Breast epithelium (tissue), 4 donors: ENCODE measurements around the gene ISG20. TPM values are rescaled to one million over a fixed set of nuclear protein-coding genes. Genes with fewer than 3 reads are reported as not detected.

Experiments used
- DNase-seq, 2 donors: peaks; one replicate each; pipeline ENCODE4 v3.0.0-alpha.2; 2019; ENCODE audit warnings: low spot score in 2 of 2
- H3K27ac ChIP-seq, 2 donors: fragments of 200-600 bp; sonication (generic) in 1 of 2; one replicate each; pipeline ENCODE4 v1.5.1; 2016 to 2019; ENCODE audit warnings: mild to moderate bottlenecking in 1 of 2
- H3K27me3 ChIP-seq, 2 donors: fragments of 200-600 bp; sonication (generic) in 1 of 2; one replicate each; pipeline versions ENCODE4 v1.5.1 to v1.6.0; 2017 to 2019; ENCODE audit warnings: control low read depth in 1 of 2, mild to moderate bottlenecking in 1 of 2
- H3K36me3 ChIP-seq: fragments of 200-600 bp; one replicate; pipeline ENCODE4 v1.5.1; 2019
- H3K4me1 ChIP-seq, 2 donors: fragments of 200-600 bp; sonication (generic); one replicate each; pipeline ENCODE4 v1.5.1; 2016 to 2019; ENCODE audit warnings: control low read depth in 1 of 2
- H3K4me3 ChIP-seq, 3 donors: fragments of 200-600 bp; sonication (generic); 1 replicate in 2 of 3; 2 replicates in 1 of 3; pipeline ENCODE4 v1.5.1; 2016 to 2019; ENCODE audit warnings: mild to moderate bottlenecking in 3 of 3, moderate library complexity in 2 of 3
- H3K9me3 ChIP-seq, 2 donors: fragments of 200-600 bp; sonication (generic) in 1 of 2; one replicate each; pipeline ENCODE4 v1.5.1; 2016 to 2019; ENCODE audit warnings: control low read depth in 1 of 2
- CTCF ChIP-seq, 3 donors: fragments of 450-650 bp; IDR thresholded peaks; one replicate each; pipeline ENCODE4 v1.5.1; 2016 to 2017; ENCODE audit warnings: antibody characterized with exemption in 3 of 3, mild to moderate bottlenecking in 3 of 3, moderate library complexity in 3 of 3
- POLR2A ChIP-seq: fragments of 450-650 bp; IDR thresholded peaks from one replicate; pipeline ENCODE4 v1.6.1; 2016; ENCODE audit warnings: antibody characterized with exemption, mild to moderate bottlenecking, moderate library complexity
- POLR2AphosphoS5 ChIP-seq, 3 donors: sonication (generic); formaldehyde crosslinking; IDR thresholded peaks; one replicate each; pipeline ENCODE4 v1.6.1; 2017; ENCODE audit warnings: antibody characterized with exemption in 3 of 3
- intact Hi-C: fragments of 100-400 bp; cut with DNase I; formaldehyde crosslinking; loops from one replicate; pipeline ENCODE4 v1.15.1; 2023; ENCODE audit warnings: low total_unique reads
- total RNA-seq, 3 donors: library from RNA; depleted of rRNA; stranded (reverse); fragments of >200 nt; gene quantifications; one replicate each; pipeline ENCODE4 v1.1.0, GENCODE V29; 2016

Gene ISG20
- total RNA-seq, 3 donors from 2014 or later: 7.4 to 34.4 (median 18.6) TPM

- DNase-seq: no peak
- peaks cover 6 to 41% of the 10 kb centered on the region in 2 donors for H3K27me3 ChIP-seq
- TF ChIP-seq POLR2AphosphoS5 (IDR thresholded peaks at IDR 0.05) (no peak), CTCF (IDR thresholded peaks at IDR 0.05) (no peak), POLR2A (no peak)
- H3K36me3 ChIP-seq: no peaks in the 10 kb centered on the region
- H3K4me3 ChIP-seq: no peak overlapping the region
- intact Hi-C loops: no loop called here
- no peaks in the 10 kb centered on the region for H3K9me3 ChIP-seq
- no peak overlapping the region for H3K27ac ChIP-seq
- peaks cover 0 to 7% of the 10 kb centered on the region in 2 donors for H3K4me1 ChIP-seq
Observed at GRCh38 chr15:88609344-88610090, 29.3 kb upstream of the ISG20 start.

GRCh38 chr15:88610701-88611231, 28.1 kb upstream of the ISG20 start:
- Histone ChIP-seq H3K36me3 (no peaks in the 10 kb centered on the region), H3K27ac (no peak overlapping the region), H3K4me3 (no peak overlapping the region), H3K27me3 (peaks cover 2 to 29% of the 10 kb centered on the region in 2 donors), H3K4me1 (no peaks in the 10 kb centered on the region), H3K9me3 (no peaks in the 10 kb centered on the region)
- TF ChIP-seq POLR2AphosphoS5 (IDR thresholded peaks at IDR 0.05) (no peak), POLR2A (no peak), CTCF (IDR thresholded peaks at IDR 0.05) (no peak)
- DNase-seq: no peak
- intact Hi-C loops: no loop called here

- H3K4me1 ChIP-seq: no peaks in the 10 kb centered on the region
- TF ChIP-seq POLR2AphosphoS5 (IDR thresholded peaks at IDR 0.05): no peak
- no peak for TF ChIP-seq POLR2A
- no peak for TF ChIP-seq CTCF (IDR thresholded peaks at IDR 0.05)
- H3K36me3 ChIP-seq: no peaks in the 10 kb centered on the region
- intact Hi-C loops: no loop called here
- no peak overlapping the region for H3K4me3 ChIP-seq
- H3K27me3 ChIP-seq: peaks cover 0 to 14% of the 10 kb centered on the region in 2 donors
- no peak overlapping the region for H3K27ac ChIP-seq
- no peak for DNase-seq
- H3K9me3 ChIP-seq: no peaks in the 10 kb centered on the region
Observed at GRCh38 chr15:88612186-88612796, 26.5 kb upstream of the ISG20 start.

GRCh38 chr15:88613074-88613944, 25.5 kb upstream of the ISG20 start:
- Histone ChIP-seq H3K27ac (no peak overlapping the region), H3K4me3 (no peak overlapping the region), H3K4me1 (no peaks in the 10 kb centered on the region), H3K36me3 (no peaks in the 10 kb centered on the region), H3K9me3 (no peaks in the 10 kb centered on the region), H3K27me3 (peaks cover 0 to 6% of the 10 kb centered on the region in 2 donors)
- TF ChIP-seq POLR2A (no peak), POLR2AphosphoS5 (IDR thresholded peaks at IDR 0.05) (no peak), CTCF (IDR thresholded peaks at IDR 0.05) (no peak)
- DNase-seq: no peak
- intact Hi-C loops: no loop called here
